ENCODE data around the gene SRRM3.

The SRRM3 gene

DNA sequence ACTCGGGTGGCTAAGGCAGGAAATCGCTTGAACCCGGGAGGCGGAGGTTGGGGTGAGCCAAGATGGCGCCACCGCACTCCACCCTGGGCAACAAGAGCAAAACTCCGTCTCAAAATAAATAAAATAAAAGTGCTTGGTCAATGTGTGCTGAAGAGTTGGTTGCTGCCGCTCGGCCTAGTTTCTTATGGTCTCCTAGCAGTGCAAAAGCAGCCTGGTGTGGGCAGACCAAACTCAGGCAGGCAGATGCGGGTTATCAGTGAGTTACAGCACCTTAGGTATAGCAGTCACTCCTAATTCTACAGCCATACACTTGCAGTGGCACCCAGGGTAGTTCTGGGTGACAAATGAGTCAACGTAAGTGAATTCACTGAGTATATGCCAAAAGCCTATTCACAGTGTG, 123.4 kb downstream of the SRRM3 start:
- TF ChIP-seq, protein P1, sequence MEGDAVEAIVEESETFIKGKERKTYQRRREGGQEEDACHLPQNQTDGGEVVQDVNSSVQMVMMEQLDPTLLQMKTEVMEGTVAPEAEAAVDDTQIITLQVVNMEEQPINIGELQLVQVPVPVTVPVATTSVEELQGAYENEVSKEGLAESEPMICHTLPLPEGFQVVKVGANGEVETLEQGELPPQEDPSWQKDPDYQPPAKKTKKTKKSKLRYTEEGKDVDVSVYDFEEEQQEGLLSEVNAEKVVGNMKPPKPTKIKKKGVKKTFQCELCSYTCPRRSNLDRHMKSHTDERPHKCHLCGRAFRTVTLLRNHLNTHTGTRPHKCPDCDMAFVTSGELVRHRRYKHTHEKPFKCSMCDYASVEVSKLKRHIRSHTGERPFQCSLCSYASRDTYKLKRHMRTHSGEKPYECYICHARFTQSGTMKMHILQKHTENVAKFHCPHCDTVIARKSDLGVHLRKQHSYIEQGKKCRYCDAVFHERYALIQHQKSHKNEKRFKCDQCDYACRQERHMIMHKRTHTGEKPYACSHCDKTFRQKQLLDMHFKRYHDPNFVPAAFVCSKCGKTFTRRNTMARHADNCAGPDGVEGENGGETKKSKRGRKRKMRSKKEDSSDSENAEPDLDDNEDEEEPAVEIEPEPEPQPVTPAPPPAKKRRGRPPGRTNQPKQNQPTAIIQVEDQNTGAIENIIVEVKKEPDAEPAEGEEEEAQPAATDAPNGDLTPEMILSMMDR (IDR thresholded peaks at IDR 0.05; ENCODE audit: low read depth, low read length), result no peak
- DNase-seq (ENCODE audit: low read depth in 2 of 2), result no peak
- no peak overlapping the region for H3K4me3 ChIP-seq (replicated peaks in 1 of 2; ENCODE audit: low read depth in 2 of 2, low read length in 2 of 2)

DNA sequence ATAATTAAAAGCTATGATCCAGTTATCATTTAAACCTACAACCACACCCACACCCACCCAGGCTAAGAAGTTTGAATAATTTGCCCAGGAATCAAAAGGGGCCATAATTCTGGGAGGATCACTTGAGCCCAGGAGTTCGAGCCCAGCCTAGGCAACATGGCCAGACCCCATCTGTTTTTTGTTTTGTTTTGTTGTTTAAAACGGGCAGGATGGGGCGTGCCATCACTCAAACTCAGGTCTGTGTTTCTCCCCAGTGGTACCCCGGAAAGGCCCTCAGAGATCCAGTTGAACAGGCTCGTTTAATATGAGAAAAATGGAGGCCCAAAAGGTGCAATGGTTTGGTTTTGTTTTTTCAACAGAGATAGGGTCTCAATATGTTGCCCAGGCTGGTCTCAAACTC, 124.1 kb downstream of the SRRM3 start:
- DNase-seq (ENCODE audit: low read depth in 2 of 2), result no peak
- TF ChIP-seq, protein P1 (IDR thresholded peaks at IDR 0.05; ENCODE audit: low read depth, low read length), result no peak
- H3K4me3 ChIP-seq (replicated peaks in 1 of 2; ENCODE audit: low read depth in 2 of 2, low read length in 2 of 2), result no peak overlapping the region

DNA sequence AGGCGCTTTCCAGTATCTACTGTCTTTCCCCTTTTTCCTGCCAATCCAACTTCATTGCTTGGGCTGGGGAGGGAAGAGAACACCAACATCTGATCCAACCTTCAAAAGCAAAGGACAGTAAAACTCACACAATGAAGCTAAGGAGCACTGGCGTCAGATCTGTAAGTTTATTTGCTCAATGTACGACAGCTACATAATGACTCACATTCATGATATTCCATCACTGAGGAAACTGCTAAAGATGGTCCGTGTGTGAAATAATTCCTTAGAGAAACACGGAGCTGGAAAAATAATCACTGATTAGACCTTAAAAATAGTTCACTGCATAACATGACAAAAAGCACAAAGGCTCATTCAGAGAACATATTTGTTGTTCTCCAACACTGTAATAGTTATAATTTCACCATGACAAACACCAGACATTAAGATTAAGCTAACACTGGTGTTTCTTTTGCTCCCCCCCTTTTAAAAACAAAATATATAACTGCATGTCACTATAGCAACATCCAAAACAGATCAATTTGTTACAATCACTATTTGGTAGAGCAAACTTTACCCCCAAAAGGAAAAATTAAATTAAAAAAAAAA, 125.0 kb downstream of the SRRM3 start:
- TF ChIP-seq, protein P1 (IDR thresholded peaks at IDR 0.05; ENCODE audit: low read depth, low read length), result no peak
- H3K4me3 ChIP-seq (replicated peaks in 1 of 2; ENCODE audit: low read depth in 2 of 2, low read length in 2 of 2), result no peak overlapping the region
- peak; percentile 77 to 84 for DNase-seq (ENCODE audit: low read depth in 2 of 2)

DNA sequence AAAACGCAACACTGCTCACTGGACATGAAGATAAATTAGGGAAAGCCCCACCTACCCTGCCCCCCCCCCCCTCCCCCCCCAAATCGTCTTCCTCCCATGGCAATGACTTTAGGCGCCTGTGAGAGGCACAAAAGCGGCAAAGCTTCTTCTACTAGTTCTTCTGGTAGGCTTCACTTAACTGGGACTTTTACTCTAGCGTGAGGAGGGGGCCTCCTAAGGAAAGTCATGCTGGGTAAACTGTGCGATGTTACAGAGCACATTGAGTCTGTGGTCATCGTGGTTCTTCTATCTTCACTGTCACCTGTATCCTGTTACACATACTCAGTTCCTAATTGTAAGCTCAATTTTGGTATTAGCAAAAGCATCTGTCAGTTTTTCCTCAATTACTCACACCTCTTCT, 125.9 kb downstream of the SRRM3 start:
- no peak for DNase-seq (ENCODE audit: low read depth in 2 of 2)
- TF ChIP-seq, protein P1 (IDR thresholded peaks at IDR 0.05; ENCODE audit: low read depth, low read length), result no peak
- no peak overlapping the region for H3K4me3 ChIP-seq (replicated peaks in 1 of 2; ENCODE audit: low read depth in 2 of 2, low read length in 2 of 2)

DNA sequence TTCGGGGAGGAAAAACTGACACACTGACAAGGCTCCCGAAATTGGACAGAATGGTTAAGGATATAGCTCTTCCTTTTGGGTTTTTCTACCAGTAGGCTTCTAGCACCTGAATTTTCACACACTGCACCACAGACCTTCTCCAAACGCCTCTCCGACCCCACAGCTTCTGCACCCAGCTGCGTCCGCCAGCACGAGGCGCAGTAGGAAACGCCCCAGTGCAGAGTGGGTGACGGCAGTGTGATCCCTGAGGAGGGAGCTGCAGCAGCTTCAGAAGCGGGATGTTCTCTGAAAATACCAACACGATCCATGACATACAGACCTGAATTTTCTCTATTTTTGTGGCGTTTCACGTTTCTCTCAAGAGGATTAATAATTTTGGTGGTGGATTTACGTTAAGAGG, 126.7 kb downstream of the SRRM3 start:
- TF ChIP-seq, protein P1 (IDR thresholded peaks at IDR 0.05; ENCODE audit: low read depth, low read length), result no peak
- DNase-seq (ENCODE audit: low read depth in 2 of 2), result no peak
- no peak overlapping the region for H3K4me3 ChIP-seq (replicated peaks in 1 of 2; ENCODE audit: low read depth in 2 of 2, low read length in 2 of 2)

DNA sequence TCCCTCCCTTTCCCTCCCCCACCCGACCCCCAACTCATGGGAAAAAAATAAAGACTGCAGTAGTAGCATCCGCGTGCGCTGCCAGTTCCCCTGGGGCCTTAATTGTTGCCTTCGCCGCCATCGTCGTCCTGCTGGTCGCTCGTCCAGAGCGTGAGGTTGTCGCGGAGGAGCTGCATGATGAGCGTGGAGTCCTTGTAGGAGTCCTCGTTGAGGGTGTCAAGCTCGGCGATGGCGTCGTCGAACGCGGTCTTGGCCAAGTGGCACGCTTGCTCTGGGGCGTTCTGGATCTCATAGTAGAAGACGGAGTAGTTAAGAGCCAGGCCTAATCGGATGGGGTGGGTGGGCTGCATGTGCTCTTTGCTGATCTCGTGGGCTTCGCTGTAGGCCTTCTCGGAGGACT, 127.8 kb downstream of the SRRM3 start:
- TF ChIP-seq, protein P1 (IDR thresholded peaks at IDR 0.05; ENCODE audit: low read depth, low read length), result no peak
- no peak overlapping the region for H3K4me3 ChIP-seq (replicated peaks in 1 of 2; ENCODE audit: low read depth in 2 of 2, low read length in 2 of 2)
- DNase-seq (ENCODE audit: low read depth in 2 of 2), result no peak

DNA sequence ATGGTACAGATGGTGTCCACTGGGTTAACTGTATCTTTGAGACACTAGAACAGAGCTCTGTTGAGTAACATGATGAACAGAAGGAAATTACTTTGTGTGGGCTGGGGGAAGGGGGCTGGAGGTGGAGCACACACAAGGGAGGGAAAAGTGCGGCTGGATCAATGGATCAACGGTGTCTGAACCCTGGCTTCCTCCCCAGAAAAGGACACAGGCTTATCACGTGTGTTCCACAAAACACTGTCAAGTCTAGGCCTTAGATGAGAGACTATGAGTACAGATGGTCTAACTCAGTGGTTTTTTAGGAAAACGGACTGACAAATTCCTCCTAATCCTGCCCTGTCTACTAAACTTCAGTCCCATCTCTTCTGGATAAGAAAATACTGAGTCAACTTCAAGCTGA, 128.6 kb downstream of the SRRM3 start:
- no peak overlapping the region for H3K4me3 ChIP-seq (replicated peaks in 1 of 2; ENCODE audit: low read depth in 2 of 2, low read length in 2 of 2)
- TF ChIP-seq, protein P1 (IDR thresholded peaks at IDR 0.05; ENCODE audit: low read depth, low read length), result no peak
- DNase-seq (ENCODE audit: low read depth in 2 of 2), result no peak

Measured in cardiac fibroblast (primary cell).